Heart left ventricle (tissue), 16 donors: Measurements from ENCODE around the gene IQGAP2. TPM values are rescaled to one million over a fixed set of nuclear protein-coding genes. Genes with fewer than 3 reads are reported as not detected.
"Not testable (repeated sequence)": the region's sequence is repeated elsewhere in the genome, so short reads cannot be mapped to it uniquely, and the experiment has no call there.

Experiments
- ATAC-seq, 4 donors: fragments of 200-7000 bp; cut with Tn5 transposase; one replicate each; pipeline ENCODE4 v1.9.1; 2020 to 2022; ENCODE audit warnings: moderate library complexity in 4 of 4, mild to moderate bottlenecking in 3 of 4, moderate number of reproducible peaks in 1 of 4
- DNase-seq, 5 donors: peaks; one replicate each; pipeline ENCODE4 v3.0.0-alpha.2; 2020
- H3K27ac ChIP-seq, 12 donors: fragments of 200-600 bp; sonication (generic) in 4 of 12; one replicate each; pipeline versions ENCODE4 v1.5.0 to v1.8.0; 2016 to 2022; ENCODE audit warnings: mild to moderate bottlenecking in 2 of 12
- H3K27me3 ChIP-seq, 9 donors: fragments of 200-600 bp; sonication (generic) in 2 of 9; one replicate each; pipeline versions ENCODE4 v1.5.1 to v1.8.0; 2016 to 2022; ENCODE audit warnings: mild to moderate bottlenecking in 3 of 9
- H3K36me3 ChIP-seq, 9 donors: fragments of 200-600 bp; sonication (generic) in 2 of 9; one replicate each; pipeline versions ENCODE4 v1.5.0 to v1.8.0; 2018 to 2022; ENCODE audit warnings: mild to moderate bottlenecking in 2 of 9
- H3K4me1 ChIP-seq, 12 donors: fragments of 200-600 bp; sonication (generic) in 4 of 12; one replicate each; pipeline versions ENCODE4 v1.5.0 to v1.8.0; 2016 to 2022; ENCODE audit warnings: mild to moderate bottlenecking in 3 of 12
- H3K4me3 ChIP-seq, 12 donors: fragments of 200-600 bp; sonication (generic) in 4 of 12; one replicate each; pipeline versions ENCODE4 v1.5.0 to v1.8.0; 2017 to 2022; ENCODE audit warnings: mild to moderate bottlenecking in 9 of 12, moderate library complexity in 4 of 12
- H3K9me3 ChIP-seq, 12 donors: fragments of 200-600 bp; sonication (generic) in 4 of 12; one replicate each; pipeline versions ENCODE4 v1.5.0 to v1.8.0; 2016 to 2022; ENCODE audit warnings: mild to moderate bottlenecking in 1 of 12
- CTCF ChIP-seq, 12 donors: fragments of 200-600 bp; sonication (generic) in 4 of 12; IDR thresholded peaks; one replicate each; pipeline versions ENCODE4 v1.5.0 to v1.8.0; 2018 to 2022; ENCODE audit warnings: antibody characterized with exemption in 12 of 12, mild to moderate bottlenecking in 5 of 12
- POLR2A ChIP-seq, 2 donors: fragments of 450-650 bp; IDR thresholded peaks; one replicate each; pipeline ENCODE4 v1.6.1; 2017; ENCODE audit warnings: antibody characterized with exemption in 2 of 2, mild to moderate bottlenecking in 2 of 2, moderate library complexity in 2 of 2
- WGBS, 4 donors: extraction: QIAGEN DNeasy Blood & Tissue Kit in 2 of 4; methylation state at CpG; one replicate each; pipeline versions ENCODE4 v1.1.5 to v1.1.7; 2013 to 2018; 5-methylcytosine and 5-hydroxymethylcytosine counted together
- intact Hi-C, 10 donors: fragments of 100-400 bp; cut with DNase I; formaldehyde crosslinking; loops; one replicate each; pipeline versions ENCODE4 v1.11.1 to v1.14.2; 2022
- polyA plus RNA-seq, 2 donors: library from polyadenylated mRNA; stranded (reverse); fragments of 200-250 nt; gene quantifications; one replicate each; pipeline ENCODE4 v1.2.3, GENCODE V29; 2013
- total RNA-seq, 9 donors: library from RNA; depleted of rRNA in 2 of 9; stranded (reverse); fragments of >200 nt in 2 of 9; fragmentation: NEBNext Ultra II Directional in 3 of 9; extraction: Animal tissue kit (Norgen Biotek cat#: 25700) in 3 of 9; gene quantifications; one replicate each; pipeline versions ENCODE4 v1.1.0 to v1.2.4, GENCODE V29; 2016 to 2023
- donor health status: ischemic (EF 13 %, LVEDD 7.1; RV severe dilation, severe dysfunction).
- donor health status: healthy with polysubstance abuse.
- donor health status: DM: no; HTN: yes; CAD: no.
- donor health status: DM: no; HTN: no; CAD: no.
- donor health status: ischemic (EF 25% LVEDD 6.9; RV normal size, moderate dysfunction).
- donor health status: ischemic (EF 25% LVEDD 5.7; RV mildly dilated, moderate dysfunction).
- donor health status: healthy.
- donor health status: DM: yes; HTN: yes; CAD: no.
- donor health status: ischemic (EF 35%, LVEDD 5.7; RV mildly dilated, moderate dysfunction).
- donor health status: nonischemic (EF 11% LVEDD 7.7; RV severe dilation, severe dysfunction).
- donor health status: DM: yes; HTN: yes; CAD: no.
- donor health status: PGD.
- donor health status: ischemic (EF 29% LVEDD 5.4; RV normal size, mild dysfunction).
- donor health status: nonischemic (EF 23%, LVEDD 6.1; RV moderate dilation, normal function).

The IQGAP2 gene
- total and polyA plus RNA-seq, 11 donors = 1.7 to 35.4 (median 6.1) TPM

GRCh38 chr5:76425146-76425545 is 22.1 kb downstream of the IQGAP2 start:
- Histone ChIP-seq H3K27ac (no peak overlapping the region), H3K27me3 (peaks cover 0 to 3% (median 0%) of the 10 kb centered on the region in 9 donors), H3K4me1 (peaks cover 0 to 26% (median 0%) of the 10 kb centered on the region in 12 donors), H3K9me3 (no peaks in the 10 kb centered on the region), H3K4me3 (no peak overlapping the region), H3K36me3 (no peaks in the 10 kb centered on the region)
- TF ChIP-seq POLR2A (IDR thresholded peaks at IDR 0.05) (no peak), CTCF (IDR thresholded peaks at IDR 0.05) (no peak)
- DNase-seq (no peak), ATAC-seq (no peak)
- WGBS, 4 donors = 60 to 67% (median 65%) methylated on average over 4 of the region's 4 CpGs
- intact Hi-C loops = no loop called here

GRCh38 chr5:76425928-76426804 is 23.1 kb downstream of the IQGAP2 start:
- ATAC-seq (no peak), DNase-seq (no peak)
- WGBS, 4 donors = 56 to 62% (median 57%) methylated on average over 12 of the region's 12 CpGs
- no peak for TF ChIP-seq POLR2A (IDR thresholded peaks at IDR 0.05)
- TF ChIP-seq CTCF (IDR thresholded peaks at IDR 0.05) = no peak
- Histone ChIP-seq H3K27me3 (peaks cover 0 to 3% (median 0%) of the 10 kb centered on the region in 9 donors), H3K4me1 (peaks cover 0 to 26% (median 0%) of the 10 kb centered on the region in 12 donors), H3K27ac (no peak overlapping the region), H3K4me3 (no peak overlapping the region), H3K9me3 (no peaks in the 10 kb centered on the region), H3K36me3 (no peaks in the 10 kb centered on the region)
- intact Hi-C loops = no loop called here

- Histone ChIP-seq H3K4me1 (peaks cover 0 to 26% (median 0%) of the 10 kb centered on the region in 12 donors), H3K9me3 (no peaks in the 10 kb centered on the region), H3K36me3 (no peaks in the 10 kb centered on the region), H3K4me3 (no peak overlapping the region), H3K27ac (no peak overlapping the region), H3K27me3 (peaks cover 0 to 3% (median 0%) of the 10 kb centered on the region in 9 donors)
- DNase-seq (no peak), ATAC-seq (no peak)
- 80 to 90% (median 87%) methylated on average over 14 of the region's 14 CpGs for WGBS, 4 donors
- TF ChIP-seq POLR2A (IDR thresholded peaks at IDR 0.05) = no peak
- no peak for TF ChIP-seq CTCF (IDR thresholded peaks at IDR 0.05)
- intact Hi-C loops = no loop called here
These were observed 24.4 kb downstream of the IQGAP2 start for GRCh38 chr5:76427206-76428140.

- H3K9me3 ChIP-seq, ATAC-seq, H3K4me3 ChIP-seq, H3K36me3 ChIP-seq, intact Hi-C loops, DNase-seq, H3K27me3 ChIP-seq, H3K27ac ChIP-seq: not testable (repeated sequence)
- WGBS, 4 donors = 88 to 97% (median 93%) methylated on average over 6 of the region's 6 CpGs
- H3K4me1 ChIP-seq = peaks cover 0 to 26% (median 0%) of the 10 kb centered on the region in 12 donors
These were observed 25.5 kb downstream of the IQGAP2 start for GRCh38 chr5:76428550-76428949.
